ENCODE data around the gene SLC13A3.

The SLC13A3 gene

GRCh38 chr20:46550461-46550860 lies 100.8 kb downstream of the SLC13A3 start, which contains the start of gene OCSTAMP:
Gene OCSTAMP, minus strand, starts transcription at chr20:46550654. Its CDS starts 94 bp downstream, at chr20:46550560.
- H3K36me3 Mint-ChIP-seq (ENCODE audit: low read depth) = no peaks in the 10 kb centered on the region
- no peak for TF ChIP-seq CTCF (IDR thresholded peaks at IDR 0.05)
- peaks cover under 1% of the 10 kb centered on the region for H3K27me3 Mint-ChIP-seq (ENCODE audit: low read depth, poor library complexity)
- H3K27ac Mint-ChIP-seq = no peak within 1 kb of the TSS
- peaks cover 9% of the 10 kb centered on the region for H3K4me1 Mint-ChIP-seq
- DNase-seq = no peak
- no peaks in the 10 kb centered on the region for H3K9me3 Mint-ChIP-seq
- H3K4me3 Mint-ChIP-seq = no peak within 1 kb of the TSS

GRCh38 chr20:46549188-46549972 lies 101.9 kb downstream of the SLC13A3 start:
- no peak for TF ChIP-seq CTCF (IDR thresholded peaks at IDR 0.05)
- H3K27ac Mint-ChIP-seq = no peak overlapping the region
- no peak for DNase-seq
- no peaks in the 10 kb centered on the region for H3K36me3 Mint-ChIP-seq (ENCODE audit: low read depth)
- no peaks in the 10 kb centered on the region for H3K27me3 Mint-ChIP-seq (ENCODE audit: low read depth, poor library complexity)
- H3K9me3 Mint-ChIP-seq = no peaks in the 10 kb centered on the region
- no peak overlapping the region for H3K4me3 Mint-ChIP-seq
- peaks cover 9% of the 10 kb centered on the region for H3K4me1 Mint-ChIP-seq

GRCh38 chr20:46548688-46549087 lies 102.6 kb downstream of the SLC13A3 start:
- TF ChIP-seq CTCF (IDR thresholded peaks at IDR 0.05) = no peak
- H3K27me3 Mint-ChIP-seq (ENCODE audit: low read depth, poor library complexity) = no peaks in the 10 kb centered on the region
- DNase-seq = no peak
- H3K27ac Mint-ChIP-seq = no peak overlapping the region
- no peaks in the 10 kb centered on the region for H3K9me3 Mint-ChIP-seq
- peaks cover 9% of the 10 kb centered on the region for H3K4me1 Mint-ChIP-seq
- no peak overlapping the region for H3K4me3 Mint-ChIP-seq
- H3K36me3 Mint-ChIP-seq (ENCODE audit: low read depth) = no peaks in the 10 kb centered on the region

GRCh38 chr20:46547995-46548394 lies 103.3 kb downstream of the SLC13A3 start:
- Mint-ChIP-seq H3K27me3 (ENCODE audit: low read depth, poor library complexity) (no peaks in the 10 kb centered on the region), H3K27ac (no peak overlapping the region), H3K4me1 (peaks cover 9% of the 10 kb centered on the region), H3K9me3 (no peaks in the 10 kb centered on the region), H3K36me3 (ENCODE audit: low read depth) (no peaks in the 10 kb centered on the region), H3K4me3 (no peak overlapping the region)
- DNase-seq = no peak
- TF ChIP-seq CTCF (IDR thresholded peaks at IDR 0.05) = no peak

GRCh38 chr20:46546936-46547335 lies 104.3 kb downstream of the SLC13A3 start:
- no peak for TF ChIP-seq CTCF (IDR thresholded peaks at IDR 0.05)
- Mint-ChIP-seq H3K27ac (no peak overlapping the region), H3K4me3 (no peak overlapping the region), H3K4me1 (peaks cover 2% of the 10 kb centered on the region), H3K9me3 (no peaks in the 10 kb centered on the region), H3K36me3 (ENCODE audit: low read depth) (no peaks in the 10 kb centered on the region), H3K27me3 (ENCODE audit: low read depth, poor library complexity) (no peaks in the 10 kb centered on the region)
- no peak for DNase-seq

- H3K4me1 Mint-ChIP-seq = no peaks in the 10 kb centered on the region
- no peak for DNase-seq
- H3K9me3 Mint-ChIP-seq = no peaks in the 10 kb centered on the region
- no peaks in the 10 kb centered on the region for H3K27me3 Mint-ChIP-seq (ENCODE audit: low read depth, poor library complexity)
- H3K36me3 Mint-ChIP-seq (ENCODE audit: low read depth) = no peaks in the 10 kb centered on the region
- H3K27ac Mint-ChIP-seq = no peak overlapping the region
- TF ChIP-seq CTCF (IDR thresholded peaks at IDR 0.05) = no peak
- H3K4me3 Mint-ChIP-seq = no peak overlapping the region
Observed at GRCh38 chr20:46546298-46546697, 105.0 kb downstream of the SLC13A3 start.
